Epithelial cell of esophagus (primary cell): ENCODE data around the gene NFAM1.

Experiments used
- DNase-seq: peaks from one replicate; pipeline ENCODE4 v3.0.0; 2010; ENCODE audit warnings: low read depth
- H3K4me3 ChIP-seq: 2 replicates; pipeline ENCODE4 v1.5.1; 2011; ENCODE audit warnings: mild to moderate bottlenecking, low read length, control low read depth
- CTCF ChIP-seq: IDR thresholded peaks from 2 replicates; pipeline ENCODE4 v1.5.1; 2011; ENCODE audit warnings: low read depth, mild to moderate bottlenecking, low read length, control low read depth, inconsistent platforms; ENCODE audit not compliant: insufficient read depth; ENCODE audit errors: missing control alignments

The NFAM1 gene

GRCh38 chr22:42439821-42440674 is 7.8 kb upstream of the NFAM1 start:
- no peak for TF ChIP-seq CTCF
- peak; percentile 35 for DNase-seq
- no peak overlapping the region for H3K4me3 ChIP-seq

- TF ChIP-seq CTCF, result no peak
- H3K4me3 ChIP-seq, result no peak overlapping the region
- no peak for DNase-seq
These were observed 6.9 kb upstream of the NFAM1 start for GRCh38 chr22:42439021-42439567.

DNA sequence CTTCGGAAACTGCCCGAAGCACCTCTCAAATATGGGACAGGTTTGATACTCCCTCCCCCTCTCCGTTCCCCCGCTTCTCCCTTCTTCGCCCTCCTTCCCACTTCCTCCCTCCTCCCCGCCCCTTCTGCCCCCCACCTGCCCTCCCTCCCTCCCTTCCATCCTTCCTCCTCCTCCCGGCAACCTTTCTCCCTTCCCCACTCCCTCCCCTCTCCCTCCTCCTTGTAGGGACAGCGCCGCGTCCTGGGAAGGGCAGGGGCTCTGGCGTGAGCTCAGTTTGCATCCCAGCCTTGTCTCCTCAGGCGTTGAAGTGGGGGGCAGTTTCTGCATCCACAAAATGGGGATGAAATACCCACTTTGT is 6.1 kb upstream of the NFAM1 start:
- no peak overlapping the region for H3K4me3 ChIP-seq
- no peak for TF ChIP-seq CTCF

GRCh38 chr22:42437488-42438292 is 5.5 kb upstream of the NFAM1 start:
- peak; percentile 95 for TF ChIP-seq CTCF
- peak overlapping the region; percentile 46 for H3K4me3 ChIP-seq
- DNase-seq, result peak; percentile 50

More for the DNA sequence above, 6.1 kb upstream of the NFAM1 start:
- no peak for DNase-seq

DNA sequence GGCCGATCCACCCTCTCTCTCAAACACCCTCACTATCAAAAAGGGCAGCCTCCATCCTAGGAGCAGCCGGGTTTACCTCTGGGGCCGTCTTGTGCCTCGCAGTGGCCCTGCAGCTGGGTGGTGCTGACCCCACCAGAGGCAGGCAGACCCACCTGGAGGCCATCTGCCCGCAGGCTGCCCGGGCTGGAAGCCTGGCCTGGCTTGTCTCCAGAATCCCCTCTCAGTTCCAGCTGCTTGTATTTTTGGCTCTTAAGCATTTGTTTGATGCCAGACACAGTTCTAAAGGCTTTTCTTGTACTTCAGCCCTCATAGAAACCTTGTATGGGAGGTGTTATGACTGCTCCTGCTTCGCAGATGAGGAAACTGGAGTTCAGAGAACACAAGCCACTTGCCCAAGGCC is 4.2 kb upstream of the NFAM1 start:
- DNase-seq, result no peak
- TF ChIP-seq CTCF, result no peak
- no peak overlapping the region for H3K4me3 ChIP-seq

DNA sequence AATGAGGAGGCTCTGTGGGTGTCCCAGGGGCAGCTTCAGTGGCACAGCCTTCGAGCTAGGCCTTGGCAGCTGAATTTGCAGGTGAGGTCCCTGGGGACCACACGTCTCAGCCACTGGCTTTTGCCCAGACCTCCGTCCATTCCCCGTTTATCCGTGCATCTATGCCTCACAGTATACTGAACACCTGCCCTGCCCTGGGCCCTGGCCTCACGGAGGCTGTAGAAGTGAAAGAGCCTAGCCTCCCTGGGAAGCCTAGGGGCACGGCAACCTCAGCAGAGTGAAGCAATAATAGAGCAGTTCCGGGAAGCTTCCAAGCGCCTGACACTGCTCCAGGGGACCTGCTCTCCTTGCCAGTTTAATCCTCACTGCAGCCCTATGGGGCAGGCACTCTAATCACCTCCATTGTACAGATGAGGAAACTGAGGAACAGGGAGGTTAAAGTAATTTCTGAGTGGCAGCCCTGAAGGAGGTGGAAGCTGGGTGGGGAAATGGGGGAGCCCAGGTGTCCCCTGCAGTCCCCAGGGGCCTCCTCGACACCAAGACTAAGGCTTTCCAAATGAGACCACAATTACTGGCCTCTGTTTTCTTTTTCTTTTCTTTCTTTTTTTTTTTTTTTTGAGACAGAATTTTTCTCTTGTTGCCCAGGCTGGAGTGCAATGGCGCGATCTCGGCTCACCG is 2.7 kb upstream of the NFAM1 start:
- peak; percentile 30 for DNase-seq
- no peak overlapping the region for H3K4me3 ChIP-seq
- no peak for TF ChIP-seq CTCF
